Pancreas (tissue), 10 donors: ENCODE data around the gene HLA-DMB. TPM values are rescaled to one million over a fixed set of nuclear protein-coding genes. Genes with fewer than 3 reads are reported as not detected.

Source experiments
- ATAC-seq, 4 donors: fragments of 200-7000 bp; cut with Tn5 transposase; one replicate each; pipeline versions ENCODE4 v1.8.0 to v1.9.1; 2020; ENCODE audit warnings: mild to moderate bottlenecking in 4 of 4, moderate library complexity in 4 of 4
- DNase-seq, 6 donors: peaks; one replicate each; pipeline ENCODE4 v3.0.0-alpha.2; 2020
- FAIRE-seq: peaks from 2 replicates; lab custom pipeline; 2012; peaks lifted over from hg19 to GRCh38; lab: Jason Lieb, UNC
- H3K27ac ChIP-seq, 4 donors: fragments of 200-600 bp; sonication (generic); 1 replicate in 3 of 4; 2 replicates in 1 of 4; pipeline versions ENCODE4 v1.5.0 to v1.8.0; 2020
- H3K27me3 ChIP-seq, 4 donors: fragments of 200-600 bp; one replicate each; pipeline ENCODE4 v1.8.0; 2021
- H3K36me3 ChIP-seq, 3 donors: fragments of 200-600 bp; sonication (generic) in 1 of 3; one replicate each; pipeline versions ENCODE4 v1.5.0 to v1.8.0; 2020 to 2021
- H3K4me1 ChIP-seq, 3 donors: fragments of 200-600 bp; one replicate each; pipeline ENCODE4 v1.8.0; 2021
- H3K4me3 ChIP-seq, 4 donors: fragments of 200-600 bp; sonication (generic) in 2 of 4; one replicate each; pipeline versions ENCODE4 v1.5.0 to v1.8.0; 2020 to 2021
- H3K9me3 ChIP-seq, 4 donors: fragments of 200-600 bp; one replicate each; pipeline ENCODE4 v1.8.0; 2021
- CTCF ChIP-seq, 4 donors: fragments of 200-600 bp; sonication (generic) in 3 of 4; IDR thresholded peaks; one replicate each; pipeline versions ENCODE4 v1.5.0 to v1.8.0; 2021; ENCODE audit warnings: antibody characterized with exemption in 4 of 4
- WGBS, 2 donors: extraction: QIAGEN DNeasy Blood & Tissue Kit; methylation state at CpG; one replicate each; pipeline ENCODE4 v1.1.7; 2013; 5-methylcytosine and 5-hydroxymethylcytosine counted together
- intact Hi-C, 3 donors: fragments of 100-400 bp; cut with DNase I; formaldehyde crosslinking; loops; one replicate each; pipeline versions ENCODE4 v1.11.1 to v1.14.2; 2022
- polyA plus RNA-seq, 2 donors: library from polyadenylated mRNA; stranded (reverse); fragments of 200-250 nt; gene quantifications; one replicate each; pipeline ENCODE4 v1.2.3, GENCODE V29; 2013
- total RNA-seq, 6 donors: library from RNA; stranded (reverse); fragmentation: NEBNext Ultra II Directional in 4 of 6; extraction: Animal tissue kit (Norgen Biotek cat#: 25700) in 4 of 6; gene quantifications; one replicate each; pipeline versions ENCODE4 v1.2.1 to v1.2.4, GENCODE V29; 2021 to 2023
- donor health status: healthy with polysubstance abuse.
- donor health status: DM: no; HTN: no; CAD: no; lungs with moderate emphysema.
- donor health status: DM: no; HTN: no; CAD: no.
- donor health status: control.
- donor health status: control.
- donor health status: Bipolar disorder and iron deficiency.
- donor health status: DM: yes; HTN: yes; CAD: no.
- donor health status: DM: no; HTN: no; CAD: no.
- donor health status: DM: no; HTN: no; CAD: no.
- donor health status: DM: yes; HTN: yes; CAD: no.

HLA-DMB gene
- total and polyA plus RNA-seq, 8 donors, result 1.9 to 42.6 (median 4.3) TPM

- WGBS, 2 donors, result 37 to 46% methylated on average over 1 of the region's 1 CpG
- no peaks in the 10 kb centered on the region for H3K9me3 ChIP-seq
- no peaks in the 10 kb centered on the region for H3K27me3 ChIP-seq
- peaks cover 15 to 33% (median 23%) of the 10 kb centered on the region in 3 donors for H3K4me1 ChIP-seq
- TF ChIP-seq CTCF (IDR thresholded peaks at IDR 0.05), result no peak
- H3K36me3 ChIP-seq, result peaks cover 9 to 37% (median 31%) of the 10 kb centered on the region in 3 donors
- intact Hi-C loops, result loop anchor here in 2 of 3 donors (5.0 to 10.0 kb wide), 2 partner anchors 46 to 49 kb away; no protein-coding TSS in a partner anchor
- peak overlapping the region in 1 of 4 donors; percentile 8 for H3K27ac ChIP-seq
- no peak overlapping the region for H3K4me3 ChIP-seq
- FAIRE-seq (no peak), ATAC-seq (peak in 3 of 4 donors; percentile 9 to 19 (median 10)), DNase-seq (no peak)
Measured at GRCh38 chr6:32983493-32983848, 42.6 kb upstream of the HLA-DMB start.

GRCh38 chr6:32982702-32983492 lies 42.1 kb upstream of the HLA-DMB start:
- H3K4me1 ChIP-seq, result peaks cover 15 to 34% (median 23%) of the 10 kb centered on the region in 3 donors
- no peaks in the 10 kb centered on the region for H3K9me3 ChIP-seq
- H3K4me3 ChIP-seq, result no peak overlapping the region
- H3K36me3 ChIP-seq, result peaks cover 9 to 42% (median 37%) of the 10 kb centered on the region in 3 donors
- TF ChIP-seq CTCF (IDR thresholded peaks at IDR 0.05), result no peak
- no peak for DNase-seq
- intact Hi-C loops, result loop anchor here in 2 of 3 donors (5.0 to 10.0 kb wide), 2 partner anchors 46 to 48 kb away; no protein-coding TSS in a partner anchor
- ATAC-seq, result peak in 3 of 4 donors; percentile 12 to 37 (median 16)
- H3K27ac ChIP-seq, result no peak overlapping the region
- FAIRE-seq, result no peak
- no peaks in the 10 kb centered on the region for H3K27me3 ChIP-seq
- WGBS, 2 donors, result 29 to 32% methylated on average over 6 of the region's 6 CpGs

GRCh38 chr6:32982084-32982701 lies 41.4 kb upstream of the HLA-DMB start:
- DNase-seq (no peak), FAIRE-seq (no peak), ATAC-seq (no peak)
- TF ChIP-seq CTCF (IDR thresholded peaks at IDR 0.05), result no peak
- Histone ChIP-seq H3K4me1 (peaks cover 15 to 41% (median 27%) of the 10 kb centered on the region in 3 donors), H3K36me3 (peaks cover 9 to 50% (median 44%) of the 10 kb centered on the region in 3 donors), H3K4me3 (no peak overlapping the region), H3K9me3 (no peaks in the 10 kb centered on the region), H3K27me3 (no peaks in the 10 kb centered on the region), H3K27ac (no peak overlapping the region)
- intact Hi-C loops, result loop anchor here in 2 of 3 donors (5.0 to 10.0 kb wide), 2 partner anchors 45 to 47 kb away; no protein-coding TSS in a partner anchor
- 50 to 53% methylated on average over 8 of the region's 8 CpGs for WGBS, 2 donors

DNA sequence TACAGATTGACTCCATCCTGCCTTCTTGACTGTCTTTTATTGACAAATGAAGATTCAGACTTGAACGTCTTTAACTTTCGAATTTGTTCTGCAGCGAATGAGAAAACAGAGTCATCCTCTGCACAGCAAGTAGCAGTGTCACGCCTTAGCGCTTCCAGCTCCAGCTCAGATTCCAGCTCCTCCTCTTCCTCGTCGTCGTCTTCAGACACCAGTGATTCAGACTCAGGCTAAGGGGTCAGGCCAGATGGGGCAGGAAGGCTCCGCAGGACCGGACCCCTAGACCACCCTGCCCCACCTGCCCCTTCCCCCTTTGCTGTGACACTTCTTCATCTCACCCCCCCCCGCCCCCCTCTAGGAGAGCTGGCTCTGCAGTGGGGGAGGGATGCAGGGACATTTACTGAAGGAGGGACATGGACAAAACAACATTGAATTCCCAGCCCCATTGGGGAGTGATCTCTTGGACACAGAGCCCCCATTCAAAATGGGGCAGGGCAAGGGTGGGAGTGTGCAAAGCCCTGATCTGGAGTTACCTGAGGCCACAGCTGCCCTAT lies 39.7 kb upstream of the HLA-DMB start:
- intact Hi-C loops, result loop anchor here in 2 of 3 donors (5.0 to 10.0 kb wide), 2 partner anchors 43 to 46 kb away; no protein-coding TSS in a partner anchor
- TF ChIP-seq CTCF (IDR thresholded peaks at IDR 0.05), result no peak
- H3K4me1 ChIP-seq, result peaks cover 21 to 58% (median 36%) of the 10 kb centered on the region in 3 donors
- no peak overlapping the region for H3K4me3 ChIP-seq
- WGBS, 2 donors, result 67% methylated on average over 11 of the region's 11 CpGs
- no peak overlapping the region for H3K27ac ChIP-seq
- H3K36me3 ChIP-seq, result peaks cover 24 to 66% (median 60%) of the 10 kb centered on the region in 3 donors
- DNase-seq (no peak), ATAC-seq (no peak), FAIRE-seq (no peak)
- no peaks in the 10 kb centered on the region for H3K27me3 ChIP-seq
- no peaks in the 10 kb centered on the region for H3K9me3 ChIP-seq
